GM18907 (cell line): ENCODE data around the gene TLR9.
A peak's percentile ranks its signal among the peaks of the same experiment; 100 is the strongest.

Experiments used
- ATAC-seq: cut with Tn5 transposase; IDR thresholded peaks from one replicate; pipeline ENCODE4 v1.9.1; 2021; ENCODE audit warnings: mild to moderate bottlenecking, moderate library complexity; ENCODE audit not compliant: unreplicated experiment

The TLR9 gene

GRCh38 chr3:52232279-52233107 lies 7.0 kb upstream of the TLR9 start:
- ATAC-seq: no peak

GRCh38 chr3:52231502-52232278 lies 6.2 kb upstream of the TLR9 start:
- ATAC-seq: no peak

- no peak for ATAC-seq
Observed at GRCh38 chr3:52230889-52231499, 5.5 kb upstream of the TLR9 start.

- no peak for ATAC-seq
Observed at GRCh38 chr3:52230461-52230860, 5.0 kb upstream of the TLR9 start.

GRCh38 chr3:52229656-52230055 lies 4.2 kb upstream of the TLR9 start:
- ATAC-seq: no peak

- no peak for ATAC-seq
Observed at GRCh38 chr3:52228751-52229291, 3.4 kb upstream of the TLR9 start.

- no peak for ATAC-seq
Observed at GRCh38 chr3:52228266-52228665, 2.8 kb upstream of the TLR9 start.

- ATAC-seq: no peak
Observed at GRCh38 chr3:52227766-52228165, 2.3 kb upstream of the TLR9 start.

- ATAC-seq: no peak
Observed at GRCh38 chr3:52227117-52227516, 1.7 kb upstream of the TLR9 start.

- peak; percentile 1 for ATAC-seq
Observed at GRCh38 chr3:52226229-52226817, 878 bp upstream of the TLR9 start.

GRCh38 chr3:52223449-52224408 lies 1.7 kb downstream of the TLR9 start:
- ATAC-seq: no peak

GRCh38 chr3:52222319-52223221 lies 2.9 kb downstream of the TLR9 start:
- ATAC-seq: no peak

- no peak for ATAC-seq
Observed at GRCh38 chr3:52221563-52222318, 3.7 kb downstream of the TLR9 start.

- ATAC-seq: no peak
Observed at GRCh38 chr3:52221141-52221562, 4.3 kb downstream of the TLR9 start.

- ATAC-seq: peak; percentile 46
Observed at GRCh38 chr3:52220380-52221026, 4.9 kb downstream of the TLR9 start.

- no peak for ATAC-seq
Observed at GRCh38 chr3:52218937-52219650, 6.4 kb downstream of the TLR9 start.

GRCh38 chr3:52218454-52218853 lies 7.0 kb downstream of the TLR9 start:
- ATAC-seq: no peak
